Left forelimb (tissue), 1 donor: ENCODE data around the gene FRMPD2.
"Not testable (repeated sequence)": the region's sequence is repeated elsewhere in the genome, so short reads cannot be mapped to it uniquely, and the experiment has no call there.

Experiments
- DNase-seq: peaks from one replicate; pipeline ENCODE4 v3.0.0-alpha.2; 2018; ENCODE audit warnings: low spot score

Gene FRMPD2

DNA sequence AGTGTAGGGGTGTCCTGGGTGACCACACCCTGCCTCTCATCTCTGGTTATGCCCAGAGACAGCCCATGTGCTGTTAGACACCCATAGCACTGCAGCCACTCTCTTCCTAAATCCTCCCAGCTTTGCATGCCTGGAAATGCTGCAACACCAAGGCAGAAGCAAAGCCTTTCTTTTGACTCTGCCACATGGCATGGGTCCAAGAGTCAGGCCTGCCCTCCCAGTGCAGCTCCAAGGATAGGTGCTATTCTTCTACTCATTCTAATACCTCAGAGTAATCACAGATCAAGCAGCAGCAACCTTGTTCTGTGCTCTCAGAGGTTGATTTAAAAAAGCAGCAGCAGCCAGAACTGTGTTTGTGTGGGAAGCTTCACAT, 23.4 kb downstream of the FRMPD2 start:
- no peak for DNase-seq

DNA sequence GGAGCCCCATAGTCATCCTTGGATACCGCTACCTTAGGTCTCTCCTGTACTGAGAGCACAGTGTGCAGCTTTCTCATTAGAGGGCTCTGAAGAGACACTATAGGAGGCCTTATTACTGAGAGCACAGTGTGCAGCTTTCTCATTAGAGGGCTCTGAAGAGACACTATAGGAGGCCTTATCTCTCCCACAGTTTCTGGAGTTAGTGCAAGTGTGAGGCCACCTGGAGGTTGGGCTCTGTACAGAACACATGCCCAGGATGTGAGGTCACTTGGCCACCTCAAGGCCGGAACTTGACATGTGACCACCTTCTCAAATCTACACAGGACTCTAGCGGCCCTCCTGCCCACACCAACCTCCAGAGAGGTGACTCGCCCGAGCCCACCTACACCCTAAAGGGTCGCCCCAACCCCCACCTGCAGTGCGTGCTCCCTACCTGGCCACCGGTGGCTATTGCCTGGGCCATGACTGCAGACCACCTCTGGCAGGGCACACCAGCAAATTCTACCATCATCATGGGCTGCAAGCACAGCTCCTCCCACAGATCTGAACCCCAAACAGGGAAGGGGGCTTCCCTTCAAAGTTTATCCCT, 24.6 kb downstream of the FRMPD2 start:
- DNase-seq = peak; percentile 20

DNA sequence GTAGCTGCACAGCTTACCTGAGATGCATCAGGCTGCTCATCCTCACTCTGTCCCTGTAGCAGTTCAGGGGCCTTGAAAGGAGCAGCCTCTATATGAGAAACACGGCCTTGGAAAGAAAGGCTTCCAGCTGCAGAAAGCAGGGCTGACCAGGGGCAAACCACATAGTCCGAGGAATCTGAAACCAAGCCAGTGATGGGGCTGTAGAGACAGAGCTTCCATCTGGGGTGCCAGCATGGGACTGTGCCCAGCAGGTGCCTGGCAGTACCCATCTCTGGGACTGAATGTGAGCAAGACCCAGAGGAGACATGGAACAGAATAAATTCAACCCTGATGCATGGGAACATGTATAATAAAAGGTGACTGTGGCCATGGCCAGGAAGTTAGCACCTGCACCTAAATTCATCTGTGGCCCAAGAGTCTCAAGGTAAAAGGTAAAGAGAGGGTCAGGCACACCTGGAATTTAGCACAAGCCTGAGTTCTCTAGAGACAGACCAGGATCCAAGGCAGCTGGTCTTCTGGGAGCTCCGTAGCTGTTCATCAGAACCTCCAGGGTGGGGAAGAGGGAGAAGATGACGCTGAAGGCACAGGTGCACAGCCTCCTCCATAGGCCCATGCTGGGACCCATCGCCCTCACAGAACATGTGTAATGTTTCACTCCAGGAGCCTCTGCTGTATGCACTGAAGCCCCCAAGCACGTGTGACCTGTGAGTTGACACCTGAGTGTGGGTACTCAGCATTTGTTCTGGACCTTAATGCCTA, 25.3 kb downstream of the FRMPD2 start:
- DNase-seq = peak; percentile 31

DNA sequence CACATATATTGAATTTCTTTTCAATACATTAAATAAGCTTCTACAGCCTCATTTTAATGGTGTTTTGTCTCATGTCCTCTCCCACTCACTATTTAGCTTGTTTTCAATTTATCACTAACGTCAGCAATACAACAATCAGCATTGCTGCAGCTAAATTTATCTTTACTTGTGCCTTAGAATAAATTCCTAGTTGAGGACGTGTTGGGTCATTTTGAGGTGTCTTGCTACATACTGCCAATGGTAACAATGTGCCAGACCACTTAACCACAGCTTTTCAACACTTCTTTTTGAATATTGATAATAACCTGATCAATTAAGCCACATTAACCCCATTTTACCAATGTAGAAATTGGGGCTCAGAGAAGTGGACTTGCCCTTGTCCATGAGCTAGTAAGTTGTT, 26.0 kb downstream of the FRMPD2 start:
- DNase-seq = no peak

DNA sequence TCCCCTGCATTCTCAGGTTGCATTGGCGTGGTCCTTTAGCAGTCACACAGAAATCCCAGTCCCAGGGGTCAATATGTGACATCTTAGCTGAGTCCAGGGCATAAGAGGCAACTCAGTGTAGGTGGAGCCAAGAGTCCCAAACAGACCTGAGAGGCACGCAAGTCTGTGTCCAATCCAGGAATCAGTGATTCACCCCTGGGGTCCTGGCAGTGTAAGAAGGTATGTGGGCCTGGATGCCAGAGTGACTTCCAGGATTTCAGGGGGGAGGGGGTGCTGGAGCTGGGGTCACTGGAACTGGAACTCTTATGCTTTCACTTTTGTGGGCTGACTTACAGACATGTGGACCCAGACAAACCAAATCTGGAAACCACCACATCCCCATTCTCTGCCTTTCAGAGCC, 26.8 kb downstream of the FRMPD2 start:
- peak; percentile 30 for DNase-seq

DNA sequence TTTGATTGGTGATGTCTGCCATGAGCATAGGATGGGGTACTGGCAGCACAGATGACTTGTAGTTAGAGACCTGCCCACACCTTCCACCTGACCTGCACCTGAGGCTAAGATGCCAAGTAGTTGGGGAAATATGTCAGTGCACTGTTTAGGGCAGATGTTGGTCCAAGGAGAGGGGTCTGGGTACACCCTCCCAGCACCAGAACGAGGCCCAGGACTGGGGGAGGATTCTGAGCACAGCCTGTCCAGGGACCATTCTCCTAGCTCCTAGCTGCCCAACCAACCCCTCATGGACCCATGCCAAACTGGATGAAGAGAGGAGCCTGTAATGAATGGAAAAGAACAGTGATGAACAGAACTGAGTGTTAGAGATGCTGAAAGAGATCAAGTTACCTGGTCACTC, 28.0 kb downstream of the FRMPD2 start:
- DNase-seq = peak; percentile 41

DNA sequence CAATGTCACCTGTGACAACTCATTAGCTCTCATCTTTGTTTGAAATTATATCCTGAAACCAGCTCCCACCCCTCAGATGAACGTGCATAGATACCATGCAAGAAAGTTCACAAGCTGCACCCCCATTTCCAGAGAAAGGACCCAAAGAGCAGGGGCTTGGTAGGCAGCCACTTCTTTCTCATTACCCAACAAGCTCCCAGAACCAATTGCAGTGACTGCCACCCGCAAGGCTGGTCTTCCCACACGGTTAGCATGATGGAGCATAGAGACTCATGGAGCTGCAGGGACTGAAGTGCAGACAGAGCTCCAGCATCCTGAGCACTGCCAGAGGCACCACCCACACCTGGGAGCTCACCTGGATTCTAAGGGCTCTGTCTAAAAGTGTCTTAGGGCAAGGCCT, 28.5 kb downstream of the FRMPD2 start:
- peak; percentile 6 for DNase-seq

DNA sequence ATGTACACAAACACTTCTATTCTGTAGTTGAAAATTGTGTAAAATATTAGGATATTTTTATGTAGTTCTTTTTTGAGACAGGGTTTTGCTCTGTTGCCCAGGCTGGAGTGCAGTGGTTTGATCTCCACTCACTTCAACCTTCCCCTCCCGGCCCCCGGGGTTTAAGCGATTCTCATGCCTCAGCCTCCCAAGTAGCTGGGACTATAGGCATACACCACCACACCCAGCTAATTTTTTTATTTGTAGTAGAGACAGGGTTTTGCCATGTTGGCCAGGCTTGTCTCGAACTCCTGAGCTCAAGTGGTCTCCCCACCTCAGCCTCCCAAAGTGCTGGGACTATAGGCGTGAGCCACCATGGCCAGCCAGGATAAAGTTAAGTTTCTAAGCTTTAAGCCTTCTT, 30.6 kb downstream of the FRMPD2 start:
- not testable (repeated sequence) for DNase-seq

DNA sequence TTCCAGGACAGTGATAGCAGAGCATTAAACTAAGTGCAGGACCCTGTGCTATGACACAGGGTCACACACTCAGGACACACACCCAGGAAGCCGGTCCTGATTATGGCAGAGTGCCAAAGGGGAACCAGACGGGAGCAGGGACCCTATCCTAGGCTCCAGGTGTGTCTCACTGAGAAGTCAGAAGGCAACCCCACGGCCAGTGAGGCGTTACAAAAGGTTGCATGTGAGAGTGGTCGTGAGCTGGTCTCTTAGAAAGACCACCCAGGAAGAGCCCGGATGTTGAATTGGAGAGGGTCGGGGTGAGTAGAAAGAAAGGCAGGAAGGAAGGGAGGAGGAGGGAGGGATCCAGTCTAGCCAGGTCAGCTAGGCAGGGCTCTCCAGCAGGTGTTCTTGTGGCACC, 31.0 kb downstream of the FRMPD2 start:
- DNase-seq = peak; percentile 36

DNA sequence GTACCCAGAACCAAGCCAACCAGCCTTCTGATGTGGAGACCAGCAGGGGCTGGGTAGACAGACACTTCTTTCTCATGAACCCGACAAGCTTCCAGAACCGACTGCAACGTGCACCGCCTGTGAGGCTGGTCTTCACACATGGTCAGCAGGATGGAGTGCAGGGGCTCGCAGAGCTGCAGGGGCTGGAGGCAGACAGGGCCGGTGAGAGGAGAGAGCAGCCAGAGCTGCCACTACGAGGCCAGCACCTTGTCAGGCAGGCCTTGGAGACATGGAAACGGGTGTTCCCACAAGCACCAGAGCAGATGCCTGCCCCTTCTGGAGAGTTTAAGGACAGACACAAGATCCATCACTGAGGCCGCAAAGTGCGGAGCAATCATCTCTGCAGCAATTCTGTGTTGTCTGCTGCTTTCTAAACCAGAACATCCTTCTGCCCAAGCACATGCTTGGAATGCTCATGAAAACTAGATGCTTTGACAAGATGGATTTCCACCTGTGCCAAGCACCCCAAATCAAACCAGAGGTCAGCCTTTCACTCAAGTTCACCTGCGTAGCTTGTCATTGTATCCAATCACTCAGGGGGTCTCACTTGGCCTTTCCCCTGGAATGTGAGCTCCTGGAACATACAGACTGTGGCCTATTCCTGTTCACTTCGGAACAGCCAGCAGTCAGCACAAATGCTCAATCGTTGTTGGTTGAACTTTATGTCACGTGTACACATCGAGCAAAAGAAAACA, 32.2 kb downstream of the FRMPD2 start:
- peak; percentile 20 for DNase-seq

DNA sequence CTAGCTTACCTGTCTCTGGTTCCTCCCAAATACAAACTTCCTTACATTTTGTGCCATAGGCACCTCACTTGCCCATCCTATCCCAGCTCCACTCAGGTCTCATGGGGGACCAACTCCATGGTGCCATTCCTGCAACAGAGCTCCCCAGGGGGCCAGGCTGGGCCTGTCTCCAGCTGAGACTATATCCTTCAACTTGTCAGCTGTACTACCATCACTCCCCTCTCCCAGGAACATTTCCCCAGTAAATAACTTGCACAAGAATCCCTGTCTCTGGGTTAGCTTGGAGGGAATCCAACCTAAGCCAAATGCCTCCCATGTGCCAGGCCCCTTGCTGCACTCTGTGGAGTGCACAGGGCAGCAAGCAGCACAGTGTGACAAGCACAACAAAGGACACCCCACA, 33.2 kb downstream of the FRMPD2 start:
- DNase-seq = no peak

DNA sequence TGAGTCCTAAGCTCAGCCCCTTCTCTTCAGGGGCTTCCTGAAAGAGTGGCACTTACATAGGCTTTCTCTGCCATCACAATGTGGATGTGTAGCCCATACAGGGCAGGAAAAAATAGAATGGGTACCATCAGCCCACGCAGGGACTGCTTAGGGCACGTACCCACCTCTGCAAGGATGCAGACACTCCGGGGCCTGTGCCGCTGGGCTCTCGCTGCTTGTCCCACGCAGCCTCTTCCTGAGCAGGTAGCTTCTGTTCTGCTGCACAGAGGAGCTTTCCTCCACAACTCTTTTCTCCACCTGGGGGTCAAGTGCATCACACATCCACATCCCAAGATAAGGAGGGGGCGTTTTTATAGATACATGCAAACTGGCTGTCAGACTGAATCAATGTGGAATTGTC, 34.3 kb downstream of the FRMPD2 start:
- no peak for DNase-seq

DNA sequence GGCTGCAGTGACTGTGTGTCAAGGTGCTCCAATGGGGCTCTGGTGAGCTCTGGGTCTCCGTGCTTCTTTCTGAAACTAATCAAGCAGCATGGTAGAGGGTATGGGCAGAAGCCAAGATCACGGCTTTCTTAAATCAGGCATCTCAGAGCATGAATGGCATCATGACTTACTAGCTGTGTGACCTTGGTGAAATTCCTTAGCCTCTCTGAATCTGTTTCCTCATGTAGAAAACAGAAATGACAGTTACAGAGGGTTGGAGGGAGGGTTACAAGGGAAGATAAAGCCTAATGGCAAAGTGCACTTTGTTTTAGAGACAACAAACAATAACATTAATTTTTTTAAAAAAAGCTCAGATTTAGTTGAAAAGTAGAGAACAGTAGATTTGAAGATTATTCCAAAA, 34.9 kb downstream of the FRMPD2 start:
- no peak for DNase-seq

DNA sequence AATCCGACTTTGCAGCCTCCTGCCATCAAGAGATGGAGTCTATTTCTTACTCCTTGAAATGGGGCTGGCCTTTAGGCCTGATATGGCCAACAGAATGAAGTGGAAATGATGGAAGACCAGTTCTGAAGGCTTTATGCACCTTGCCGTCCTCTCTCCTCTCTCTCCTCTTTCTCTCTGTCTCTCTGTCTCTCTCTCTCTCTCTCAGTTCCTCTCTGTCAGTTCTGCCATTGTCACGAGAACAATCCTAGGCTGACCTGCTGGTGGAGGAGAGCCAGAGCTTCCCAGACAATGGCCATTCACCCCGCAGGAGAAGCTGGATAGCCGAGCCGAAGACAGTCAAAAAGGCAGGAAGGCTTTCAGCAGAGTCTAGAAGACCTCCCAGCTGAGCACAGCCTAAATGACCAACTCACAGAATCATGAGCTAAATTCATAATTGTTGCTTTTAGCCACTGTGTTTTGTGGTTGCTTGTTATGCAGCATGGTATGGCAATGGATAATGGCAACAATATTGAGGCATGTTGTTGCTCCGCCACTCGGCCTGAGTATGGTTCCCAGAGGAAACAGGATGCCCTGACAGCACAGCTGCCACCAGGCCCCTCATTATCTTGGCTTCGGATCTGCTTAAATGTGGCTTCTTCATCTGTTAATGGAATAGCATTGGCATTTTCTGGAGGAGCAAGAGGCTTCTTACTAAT, 35.5 kb downstream of the FRMPD2 start:
- DNase-seq = peak; percentile 25

DNA sequence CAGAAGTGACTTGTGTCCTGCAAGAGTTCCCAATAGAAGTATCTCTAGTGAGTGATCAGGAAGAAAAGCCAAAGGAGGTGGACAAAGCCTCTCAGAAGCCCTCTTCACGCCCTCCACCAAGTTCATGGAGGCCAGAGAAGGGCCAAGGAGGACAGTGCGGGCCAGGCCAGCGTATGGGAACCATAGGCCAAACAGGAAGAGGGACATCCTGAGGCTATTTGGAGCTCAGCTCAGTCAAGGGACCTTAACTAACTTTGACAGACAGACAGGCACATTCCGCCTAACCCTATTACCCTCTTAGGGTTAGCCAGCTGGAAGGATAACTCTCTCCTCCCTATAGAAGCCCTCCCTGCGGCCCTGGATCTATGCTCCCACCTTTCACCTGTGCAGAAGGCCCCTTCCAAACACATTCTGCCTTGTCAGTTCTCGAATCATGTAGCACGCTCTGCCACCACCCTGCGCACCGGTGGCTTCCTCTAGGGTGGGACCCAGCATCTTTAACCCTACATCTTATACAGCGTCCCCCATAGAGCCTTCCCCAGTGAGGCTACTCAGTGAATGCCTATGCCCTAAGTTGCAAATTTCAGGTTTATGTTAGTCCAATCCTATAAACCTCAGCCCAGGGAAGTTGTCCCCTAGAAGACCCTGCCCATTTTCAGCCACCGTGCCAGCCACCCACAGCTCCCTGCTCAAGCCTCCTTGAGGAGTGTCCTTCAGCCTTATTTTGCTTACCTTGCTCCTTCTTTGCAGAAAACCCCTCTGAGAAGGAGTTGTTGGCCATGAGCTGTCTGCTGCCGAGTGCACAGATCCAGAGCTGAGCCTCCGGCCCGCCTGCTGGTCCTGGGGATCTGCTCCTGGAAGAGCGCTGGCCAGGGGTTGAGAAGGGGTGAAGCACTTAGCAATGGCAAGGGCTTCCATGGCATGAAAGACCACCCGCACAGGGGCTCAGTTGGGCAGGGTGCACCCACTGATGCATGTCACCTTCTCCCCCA, 36.9 kb downstream of the FRMPD2 start:
- peak; percentile 18 for DNase-seq

DNA sequence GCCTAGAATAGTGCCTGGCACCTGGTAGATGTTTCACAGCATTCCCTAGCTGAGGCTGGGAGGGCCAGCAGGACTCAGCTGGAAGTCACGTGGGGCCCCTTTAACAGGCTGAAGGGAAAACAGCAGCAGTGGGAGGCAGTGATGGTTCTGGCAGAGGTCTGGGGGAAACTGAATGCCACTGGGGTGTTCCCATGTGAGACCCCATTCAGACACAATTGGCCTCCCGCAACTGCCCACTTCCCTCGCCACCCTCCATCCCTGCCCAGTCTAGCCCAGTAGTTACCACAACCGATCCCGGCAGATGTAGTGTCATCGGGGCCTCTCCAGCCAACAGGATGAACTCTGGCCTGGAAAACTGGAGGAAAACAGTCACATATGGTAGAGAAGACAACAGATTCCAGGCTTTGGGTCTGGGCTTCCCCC, 38.3 kb downstream of the FRMPD2 start:
- peak; percentile 45 for DNase-seq

DNA sequence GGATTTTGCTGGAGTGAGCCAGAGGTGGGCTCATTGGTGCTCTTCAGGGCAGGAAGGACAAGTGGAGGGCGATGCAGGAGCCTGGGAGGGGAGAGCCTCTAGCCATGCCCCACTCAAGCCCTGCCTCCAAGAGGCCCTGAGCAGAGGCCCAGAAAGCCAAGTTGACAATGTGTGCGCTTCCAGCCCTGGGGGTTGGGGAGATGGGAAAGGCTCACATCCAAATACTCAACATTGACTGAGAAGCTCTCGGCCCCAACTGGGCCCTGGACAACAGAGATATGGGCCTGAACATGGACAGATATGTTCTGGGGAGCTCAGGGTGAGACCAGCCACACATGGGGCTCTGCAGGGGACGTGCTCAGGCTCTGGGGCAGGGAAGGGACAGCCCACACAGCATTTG, 39.0 kb downstream of the FRMPD2 start:
- DNase-seq = peak; percentile 41

DNA sequence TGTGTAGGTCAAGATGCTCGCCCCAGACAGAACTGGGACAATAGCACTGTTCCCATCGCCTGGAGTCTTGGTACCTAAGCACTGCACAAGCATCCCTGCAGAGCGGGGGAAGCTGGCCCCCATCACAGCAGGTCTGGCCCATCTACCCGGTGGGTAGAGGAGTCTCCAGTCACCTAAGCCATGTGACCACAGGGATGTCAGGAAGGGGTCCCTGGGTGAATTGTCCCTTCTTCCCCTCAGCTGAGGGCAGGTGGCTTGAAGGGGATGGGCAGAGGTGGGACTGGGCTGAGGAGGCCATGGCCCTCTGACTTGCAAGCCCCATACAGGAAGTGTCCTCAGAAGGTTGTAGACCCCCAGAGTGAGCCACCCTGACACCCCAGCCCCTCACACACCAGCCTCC, 39.7 kb downstream of the FRMPD2 start:
- peak; percentile 53 for DNase-seq

DNA sequence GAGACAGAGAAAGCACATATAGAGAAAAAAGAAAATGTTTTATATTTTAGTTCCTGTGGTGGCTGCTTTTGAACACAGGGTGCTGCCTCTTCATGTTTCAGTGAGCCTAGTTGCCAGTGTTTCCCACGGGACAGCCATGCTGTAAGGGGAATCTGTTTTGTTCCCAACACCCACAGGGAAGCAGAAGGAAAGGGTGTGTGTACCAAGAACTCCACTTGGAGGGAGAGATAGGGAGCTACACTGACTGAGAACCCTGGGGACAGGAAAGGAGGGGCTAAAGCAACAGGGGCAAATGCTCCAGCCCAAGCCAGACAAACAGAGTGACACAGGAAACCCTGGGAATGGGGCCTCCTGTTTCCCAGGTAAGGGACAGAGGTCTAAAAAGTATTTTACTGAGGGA, 40.2 kb downstream of the FRMPD2 start:
- DNase-seq = peak; percentile 45

DNA sequence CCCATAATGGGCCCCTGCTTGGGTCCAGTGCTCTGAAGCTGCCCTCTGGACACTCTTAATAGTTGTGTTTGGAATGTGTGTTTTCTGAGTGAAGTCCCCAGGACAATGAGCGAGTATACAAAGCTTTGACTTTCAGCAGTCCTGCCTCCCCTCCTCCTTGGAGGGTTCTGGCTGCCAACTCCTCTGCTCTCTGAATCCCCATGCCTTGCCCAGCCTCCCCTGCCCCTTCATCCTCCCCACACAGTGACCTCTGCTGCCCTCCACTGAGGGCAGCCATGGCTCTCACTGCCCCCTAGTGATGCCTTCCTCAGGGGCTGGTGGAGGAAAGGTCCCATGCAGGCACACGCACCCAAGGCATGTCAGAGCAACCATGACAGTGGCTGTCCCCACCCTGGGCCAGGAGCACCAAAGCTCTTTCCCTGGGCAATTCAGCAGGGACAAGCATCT, 40.9 kb downstream of the FRMPD2 start:
- peak; percentile 52 for DNase-seq

DNA sequence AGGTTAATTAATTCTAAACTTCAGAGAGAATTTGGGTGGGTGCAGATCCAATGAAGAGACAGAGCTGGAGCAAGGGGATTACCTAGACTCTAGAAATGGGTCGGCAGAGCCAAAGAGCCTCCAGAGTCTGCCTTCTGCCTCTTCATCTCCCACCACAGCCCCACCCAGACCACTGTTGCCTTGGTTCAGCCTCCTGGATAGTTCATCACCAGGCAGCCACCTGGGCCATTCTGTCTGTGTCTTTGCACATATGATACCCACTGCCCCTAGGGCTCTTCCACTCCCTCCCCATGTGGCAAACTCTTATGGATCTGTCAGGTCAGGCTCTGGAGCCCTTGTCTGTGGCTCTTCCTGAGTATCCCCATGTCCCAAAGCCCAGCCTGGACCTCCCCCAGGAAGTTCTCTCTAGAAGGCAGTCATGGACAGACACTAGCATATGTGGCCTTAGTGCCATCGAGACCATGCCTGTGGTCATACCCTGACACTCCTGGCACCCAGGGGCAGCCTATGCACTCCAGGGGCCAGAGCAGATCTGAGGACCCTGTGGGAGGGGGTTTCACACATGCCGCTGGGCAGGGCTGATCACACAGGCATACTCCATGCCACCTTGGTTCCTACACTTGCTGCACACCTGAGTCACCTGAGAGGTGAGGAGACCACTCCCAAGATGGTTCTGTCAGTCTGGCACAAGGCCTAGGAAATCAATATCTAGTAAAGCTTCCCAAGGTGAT, 41.6 kb downstream of the FRMPD2 start:
- peak; percentile 33 for DNase-seq
